ENCODE results near the gene URGCP.

- TF ChIP-seq EZH2 (IDR thresholded peaks at IDR 0.05) (no peak), POLR2AphosphoS5 (IDR thresholded peaks at IDR 0.05; ENCODE audit: borderline replicate concordance, low read depth, low read length) (no peak)
These were observed 29.2 kb downstream of the URGCP start for GRCh38 chr7:43876976-43877745.

All from SK-N-MC (cell line).